Measurements from ENCODE around the gene LRP1B. TPM values are rescaled to one million over a fixed set of nuclear protein-coding genes. Genes with fewer than 3 reads are reported as not detected.

The LRP1B gene
- polyA plus RNA-seq, 1 of the 3 experiments (the other 2 are of a cell fraction): 0.28 TPM

- TF ChIP-seq, protein P1, sequence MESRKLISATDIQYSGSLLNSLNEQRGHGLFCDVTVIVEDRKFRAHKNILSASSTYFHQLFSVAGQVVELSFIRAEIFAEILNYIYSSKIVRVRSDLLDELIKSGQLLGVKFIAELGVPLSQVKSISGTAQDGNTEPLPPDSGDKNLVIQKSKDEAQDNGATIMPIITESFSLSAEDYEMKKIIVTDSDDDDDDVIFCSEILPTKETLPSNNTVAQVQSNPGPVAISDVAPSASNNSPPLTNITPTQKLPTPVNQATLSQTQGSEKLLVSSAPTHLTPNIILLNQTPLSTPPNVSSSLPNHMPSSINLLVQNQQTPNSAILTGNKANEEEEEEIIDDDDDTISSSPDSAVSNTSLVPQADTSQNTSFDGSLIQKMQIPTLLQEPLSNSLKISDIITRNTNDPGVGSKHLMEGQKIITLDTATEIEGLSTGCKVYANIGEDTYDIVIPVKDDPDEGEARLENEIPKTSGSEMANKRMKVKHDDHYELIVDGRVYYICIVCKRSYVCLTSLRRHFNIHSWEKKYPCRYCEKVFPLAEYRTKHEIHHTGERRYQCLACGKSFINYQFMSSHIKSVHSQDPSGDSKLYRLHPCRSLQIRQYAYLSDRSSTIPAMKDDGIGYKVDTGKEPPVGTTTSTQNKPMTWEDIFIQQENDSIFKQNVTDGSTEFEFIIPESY (IDR thresholded peaks at IDR 0.05; ENCODE audit: borderline replicate concordance, low read depth): no peak
- TF ChIP-seq POLR2AphosphoS5 (IDR thresholded peaks at IDR 0.05; ENCODE audit: low read depth, low read length) (no peak), YY1 (IDR thresholded peaks at IDR 0.05; ENCODE audit: low read depth) (no peak), JUND (IDR thresholded peaks at IDR 0.05) (no peak), USF1 (IDR thresholded peaks at IDR 0.05; ENCODE audit: borderline replicate concordance, low read depth) (no peak), FOXM1 (IDR thresholded peaks at IDR 0.05; ENCODE audit: low read depth) (no peak)
These were observed 100.1 kb downstream of the LRP1B start (continued) for GRCh38 chr2:142030735-142031134.

GRCh38 chr2:142029974-142030373, 100.8 kb downstream of the LRP1B start:
- no peaks in the 10 kb centered on the region for H4K20me1 ChIP-seq (ENCODE audit: insufficient read depth)
- POLR2A ChIA-PET: no interaction called here
- no peaks in the 10 kb centered on the region for H3K36me3 ChIP-seq (replicated peaks in 1 of 2; ENCODE audit: control insufficient read depth in 1 of 2, insufficient read depth in 2 of 2, low read length in 1 of 2)
- no peak overlapping the region for H3K4me3 ChIP-seq (ENCODE audit: low read depth in 2 of 2, low read length in 1 of 2)
- no peaks in the 10 kb centered on the region for H3K4me1 ChIP-seq (ENCODE audit: control insufficient read depth in 1 of 2, insufficient read depth in 2 of 2, low read depth in 1 of 2, low read length in 1 of 2)
- WGBS (ENCODE audit: low lambda C conversion rate): 87% methylated on average over 1 of the region's 1 CpG
- no peaks in the 10 kb centered on the region for H3K9me3 ChIP-seq
- no peak overlapping the region for H2AFZ ChIP-seq (ENCODE audit: low read depth)
- no peaks in the 10 kb centered on the region for H3K79me2 ChIP-seq (ENCODE audit: insufficient read depth)
- no peak overlapping the region for H3K9ac ChIP-seq
- DNase-seq: no peak
- no peaks in the 10 kb centered on the region for H3K9me2 ChIP-seq
- no peaks in the 10 kb centered on the region for H3F3A ChIP-seq (replicated peaks; ENCODE audit: insufficient read depth)
- H3K27me3 ChIP-seq (ENCODE audit: insufficient read depth): no peaks in the 10 kb centered on the region
- CTCF ChIA-PET: interaction anchor here (1.3 kb wide), 1 partner anchor 23 kb away, joined by 3 read pairs; no protein-coding TSS in a partner anchor
- H3K27ac ChIP-seq (ENCODE audit: low read depth in 2 of 2, low read length in 1 of 2): no peak overlapping the region
- no peak for TF ChIP-seq RAD21 (IDR thresholded peaks at IDR 0.05; ENCODE audit: low read length)
- TF ChIP-seq ELF1 (IDR thresholded peaks at IDR 0.05): no peak
- TF ChIP-seq, protein P2, sequence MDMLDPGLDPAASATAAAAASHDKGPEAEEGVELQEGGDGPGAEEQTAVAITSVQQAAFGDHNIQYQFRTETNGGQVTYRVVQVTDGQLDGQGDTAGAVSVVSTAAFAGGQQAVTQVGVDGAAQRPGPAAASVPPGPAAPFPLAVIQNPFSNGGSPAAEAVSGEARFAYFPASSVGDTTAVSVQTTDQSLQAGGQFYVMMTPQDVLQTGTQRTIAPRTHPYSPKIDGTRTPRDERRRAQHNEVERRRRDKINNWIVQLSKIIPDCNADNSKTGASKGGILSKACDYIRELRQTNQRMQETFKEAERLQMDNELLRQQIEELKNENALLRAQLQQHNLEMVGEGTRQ (IDR thresholded peaks at IDR 0.05; ENCODE audit: borderline replicate concordance, low read depth, low read length): no peak
- TF ChIP-seq, protein P1 (IDR thresholded peaks at IDR 0.05; ENCODE audit: borderline replicate concordance, low read depth): no peak
- no peak for TF ChIP-seq TEAD4 (IDR thresholded peaks at IDR 0.05; ENCODE audit: borderline replicate concordance, insufficient read depth)
- no peak for TF ChIP-seq GATA2 (CRISPR knock-in tag; IDR thresholded peaks at IDR 0.05)
- TF ChIP-seq POLR2AphosphoS5 (IDR thresholded peaks at IDR 0.05; ENCODE audit: low read depth, low read length): no peak
- TF ChIP-seq NRF1 (IDR thresholded peaks at IDR 0.05; ENCODE audit: low read depth, low read length): no peak
- TF ChIP-seq PBX3 (IDR thresholded peaks at IDR 0.05): no peak
- no peak for TF ChIP-seq EP300 (IDR thresholded peaks at IDR 0.05; ENCODE audit: borderline replicate concordance in 1 of 2, low read depth in 1 of 2, low read length in 1 of 2)
- no peak for TF ChIP-seq JUND (IDR thresholded peaks at IDR 0.05)
- TF ChIP-seq MEF2A (IDR thresholded peaks at IDR 0.05; ENCODE audit: borderline replicate concordance, low read depth): no peak
- no peak for TF ChIP-seq TCF12 (IDR thresholded peaks at IDR 0.05)
- no peak for TF ChIP-seq CTCF (IDR thresholded peaks at IDR 0.05)
- TF ChIP-seq SIN3A (IDR thresholded peaks at IDR 0.05; ENCODE audit: borderline replicate concordance, low read depth, low read length): no peak
- no peak for TF ChIP-seq FOXM1 (IDR thresholded peaks at IDR 0.05; ENCODE audit: low read depth)
- H3K4me2 ChIP-seq: no peak overlapping the region
